Measurements from ENCODE around the gene PLA2G2F. TPM values are rescaled to one million over a fixed set of nuclear protein-coding genes. Genes with fewer than 3 reads are reported as not detected.
"Not testable (repeated sequence)": the region's sequence is repeated elsewhere in the genome, so short reads cannot be mapped to it uniquely, and the experiment has no call there.

PLA2G2F gene
- total RNA-seq, 4 donors from 2014 or later, result not detected

DNA sequence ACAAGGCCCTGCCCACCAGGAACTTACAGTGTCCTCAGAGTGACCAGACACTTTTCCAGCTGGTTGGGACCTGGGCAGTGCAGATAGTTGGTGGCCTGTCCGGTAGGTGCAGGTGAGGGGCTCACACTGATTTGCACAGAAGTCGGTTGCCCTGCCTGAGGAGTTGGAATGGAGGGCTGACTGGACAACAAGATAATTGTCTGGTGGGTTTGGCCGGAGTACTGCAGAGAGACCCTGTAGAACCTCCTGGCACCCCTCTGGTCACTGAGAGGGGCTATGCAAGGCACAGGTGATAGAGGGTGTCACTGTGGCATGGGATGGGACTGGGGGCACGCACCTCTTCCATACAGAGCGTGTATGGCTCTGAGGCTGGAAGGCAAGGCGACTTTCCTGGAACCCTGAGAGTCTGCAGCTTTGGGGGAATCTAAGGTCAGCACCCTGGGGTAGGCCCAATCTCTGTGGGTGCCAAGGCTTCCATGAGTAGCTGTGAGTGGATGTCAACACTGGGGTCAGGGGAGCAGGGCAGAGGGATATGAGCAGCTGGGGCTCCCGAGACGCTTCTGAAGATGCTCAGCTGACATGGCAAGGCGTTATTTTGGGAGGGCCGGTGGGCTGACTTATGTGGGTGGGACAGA lies 12.2 kb upstream of the PLA2G2F start:
- Histone ChIP-seq H3K27me3 (no peaks in the 10 kb centered on the region), H3K4me3 (no peak overlapping the region), H3K36me3 (no peaks in the 10 kb centered on the region), H3K4me1 (peaks cover 6 to 13% (median 11%) of the 10 kb centered on the region in 4 donors), H3K9me3 (peaks cover 0 to 5% (median 0%) of the 10 kb centered on the region in 4 donors), H3K27ac (replicated peaks in 1 of 4) (no peak overlapping the region)
- no peak for DNase-seq (ENCODE audit: extremely low spot score)
- no peak for TF ChIP-seq EP300 (IDR thresholded peaks at IDR 0.05)
- TF ChIP-seq POLR2A (IDR thresholded peaks at IDR 0.05; ENCODE audit: low read depth), result no peak
- TF ChIP-seq POLR2AphosphoS5 (IDR thresholded peaks at IDR 0.05), result no peak
- TF ChIP-seq, protein P1, sequence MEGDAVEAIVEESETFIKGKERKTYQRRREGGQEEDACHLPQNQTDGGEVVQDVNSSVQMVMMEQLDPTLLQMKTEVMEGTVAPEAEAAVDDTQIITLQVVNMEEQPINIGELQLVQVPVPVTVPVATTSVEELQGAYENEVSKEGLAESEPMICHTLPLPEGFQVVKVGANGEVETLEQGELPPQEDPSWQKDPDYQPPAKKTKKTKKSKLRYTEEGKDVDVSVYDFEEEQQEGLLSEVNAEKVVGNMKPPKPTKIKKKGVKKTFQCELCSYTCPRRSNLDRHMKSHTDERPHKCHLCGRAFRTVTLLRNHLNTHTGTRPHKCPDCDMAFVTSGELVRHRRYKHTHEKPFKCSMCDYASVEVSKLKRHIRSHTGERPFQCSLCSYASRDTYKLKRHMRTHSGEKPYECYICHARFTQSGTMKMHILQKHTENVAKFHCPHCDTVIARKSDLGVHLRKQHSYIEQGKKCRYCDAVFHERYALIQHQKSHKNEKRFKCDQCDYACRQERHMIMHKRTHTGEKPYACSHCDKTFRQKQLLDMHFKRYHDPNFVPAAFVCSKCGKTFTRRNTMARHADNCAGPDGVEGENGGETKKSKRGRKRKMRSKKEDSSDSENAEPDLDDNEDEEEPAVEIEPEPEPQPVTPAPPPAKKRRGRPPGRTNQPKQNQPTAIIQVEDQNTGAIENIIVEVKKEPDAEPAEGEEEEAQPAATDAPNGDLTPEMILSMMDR (IDR thresholded peaks at IDR 0.05), result no peak
- intact Hi-C loops (cut with DNase I), result no loop called here
- 81% methylated on average over 8 of the region's 10 CpGs for WGBS

DNA sequence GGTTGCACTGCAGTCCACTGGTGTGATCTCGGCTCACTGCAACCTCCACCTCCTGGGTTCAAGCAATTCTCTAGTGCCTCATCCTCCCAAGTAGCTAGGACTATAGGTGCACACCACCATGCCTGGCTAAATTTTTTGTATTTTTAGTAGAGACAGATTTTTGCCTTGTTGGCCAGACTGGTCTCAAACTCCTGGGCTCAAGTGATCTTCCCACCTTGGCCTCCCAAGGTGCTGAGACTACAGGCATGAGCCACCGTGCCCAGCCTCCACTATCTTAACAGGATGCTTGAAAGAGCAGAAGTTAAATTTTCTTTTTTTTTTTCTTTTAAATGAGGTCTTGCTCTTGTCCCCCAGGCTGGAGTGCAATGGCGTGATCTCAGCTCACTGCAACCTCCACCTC lies 8.6 kb upstream of the PLA2G2F start:
- H3K4me3 ChIP-seq; H3K27me3 ChIP-seq; H3K36me3 ChIP-seq; H3K9me3 ChIP-seq; intact Hi-C loops (cut with DNase I); H3K27ac ChIP-seq (replicated peaks in 1 of 4); DNase-seq (ENCODE audit: extremely low spot score); H3K4me1 ChIP-seq: not testable (repeated sequence)
- WGBS, result 93% methylated on average over 3 of the region's 3 CpGs

DNA sequence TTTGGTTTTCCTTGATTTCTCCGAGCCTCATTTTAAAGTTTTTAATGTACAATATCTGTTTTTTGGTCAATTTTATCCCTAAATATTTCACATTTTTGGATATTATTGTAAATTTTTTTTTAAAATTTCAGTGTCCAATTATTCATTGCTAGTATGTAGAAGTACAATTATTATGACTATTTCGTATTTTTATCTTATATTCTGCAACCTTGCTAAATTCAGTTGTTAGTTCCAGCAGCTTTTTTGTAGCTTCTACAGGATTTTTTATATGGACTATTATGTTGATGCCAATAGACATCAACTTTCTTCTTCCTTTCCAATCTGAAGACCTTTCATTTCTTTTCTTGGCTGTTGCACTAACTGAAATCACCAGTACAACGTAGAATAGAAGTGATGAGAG lies 4.1 kb upstream of the PLA2G2F start:
- H3K4me3 ChIP-seq, result no peak overlapping the region
- no peaks in the 10 kb centered on the region for H3K36me3 ChIP-seq
- H3K9me3 ChIP-seq, result peaks cover 0 to under 1% (median 0%) of the 10 kb centered on the region in 4 donors
- H3K27ac ChIP-seq (replicated peaks in 1 of 4), result no peak overlapping the region
- peaks cover 0 to 30% (median 0%) of the 10 kb centered on the region in 4 donors for H3K27me3 ChIP-seq
- TF ChIP-seq POLR2AphosphoS5 (IDR thresholded peaks at IDR 0.05), result no peak
- no peak for TF ChIP-seq EP300 (IDR thresholded peaks at IDR 0.05)
- no peak for DNase-seq (ENCODE audit: extremely low spot score)
- 91% methylated on average over 3 of the region's 3 CpGs for WGBS
- H3K4me1 ChIP-seq, result no peaks in the 10 kb centered on the region
- intact Hi-C loops (cut with DNase I), result no loop called here

DNA sequence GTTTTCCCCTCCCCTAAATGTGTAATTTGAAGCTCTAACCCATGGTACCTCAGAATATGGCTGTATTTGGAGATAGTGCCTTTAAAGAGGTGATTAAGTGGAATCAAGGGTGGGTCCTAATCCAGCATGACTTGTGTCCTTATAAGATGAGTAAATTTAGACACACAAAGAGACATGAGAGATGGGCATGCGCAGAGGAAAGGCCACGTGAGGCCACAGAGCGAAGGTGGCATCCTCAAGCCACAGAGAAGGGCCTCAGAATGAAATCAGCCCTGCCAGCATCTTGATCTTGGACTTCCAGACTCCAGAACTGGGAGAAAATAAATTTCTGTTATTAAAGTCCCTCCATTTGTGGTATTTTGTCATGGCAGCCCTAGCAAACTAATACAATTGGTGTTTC lies 2.9 kb upstream of the PLA2G2F start:
- intact Hi-C loops (cut with DNase I), result no loop called here
- H3K4me1 ChIP-seq, result no peaks in the 10 kb centered on the region
- 89% methylated on average over 3 of the region's 3 CpGs for WGBS
- peaks cover 0 to 42% (median 0%) of the 10 kb centered on the region in 4 donors for H3K27me3 ChIP-seq
- TF ChIP-seq POLR2A (IDR thresholded peaks at IDR 0.05; ENCODE audit: low read depth) (no peak), POLR2AphosphoS5 (IDR thresholded peaks at IDR 0.05) (no peak), EP300 (IDR thresholded peaks at IDR 0.05) (no peak)
- TF ChIP-seq, protein P1 (IDR thresholded peaks at IDR 0.05), result no peak
- no peak overlapping the region for H3K27ac ChIP-seq (replicated peaks in 1 of 4)
- no peaks in the 10 kb centered on the region for H3K36me3 ChIP-seq
- no peak overlapping the region for H3K4me3 ChIP-seq
- DNase-seq (ENCODE audit: extremely low spot score), result no peak
- no peaks in the 10 kb centered on the region for H3K9me3 ChIP-seq

DNA sequence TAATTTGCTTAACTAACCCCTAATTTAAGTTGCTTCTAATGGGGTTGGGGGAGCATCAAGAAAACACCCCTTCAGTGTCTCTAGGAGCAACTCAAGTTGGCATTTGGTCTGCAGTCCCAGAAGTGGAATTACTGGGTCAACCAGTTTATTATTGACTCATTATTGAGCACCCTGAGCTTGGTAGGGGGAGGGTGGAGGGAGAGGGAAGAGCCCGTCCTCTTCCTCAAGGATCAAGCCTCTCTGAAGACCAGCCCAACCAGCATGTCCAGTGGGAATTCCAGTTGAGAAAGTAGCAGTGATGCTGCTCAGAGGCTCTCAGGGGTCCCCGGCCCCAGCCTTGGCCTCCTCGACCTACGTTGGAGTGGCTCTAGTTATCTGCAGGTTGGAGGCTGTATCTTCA lies 2.1 kb upstream of the PLA2G2F start:
- H3K9me3 ChIP-seq, result no peaks in the 10 kb centered on the region
- intact Hi-C loops (cut with DNase I), result no loop called here
- no peaks in the 10 kb centered on the region for H3K36me3 ChIP-seq
- H3K27ac ChIP-seq (replicated peaks in 1 of 4), result no peak overlapping the region
- H3K4me1 ChIP-seq, result no peaks in the 10 kb centered on the region
- TF ChIP-seq POLR2A (IDR thresholded peaks at IDR 0.05; ENCODE audit: low read depth), result no peak
- TF ChIP-seq POLR2AphosphoS5 (IDR thresholded peaks at IDR 0.05), result no peak
- TF ChIP-seq, protein P1 (IDR thresholded peaks at IDR 0.05), result no peak
- no peak for TF ChIP-seq EP300 (IDR thresholded peaks at IDR 0.05)
- DNase-seq (ENCODE audit: extremely low spot score), result no peak
- H3K4me3 ChIP-seq, result no peak overlapping the region
- peaks cover 0 to 50% (median 0%) of the 10 kb centered on the region in 4 donors for H3K27me3 ChIP-seq
- WGBS, result 88% methylated on average over 2 of the region's 4 CpGs

DNA sequence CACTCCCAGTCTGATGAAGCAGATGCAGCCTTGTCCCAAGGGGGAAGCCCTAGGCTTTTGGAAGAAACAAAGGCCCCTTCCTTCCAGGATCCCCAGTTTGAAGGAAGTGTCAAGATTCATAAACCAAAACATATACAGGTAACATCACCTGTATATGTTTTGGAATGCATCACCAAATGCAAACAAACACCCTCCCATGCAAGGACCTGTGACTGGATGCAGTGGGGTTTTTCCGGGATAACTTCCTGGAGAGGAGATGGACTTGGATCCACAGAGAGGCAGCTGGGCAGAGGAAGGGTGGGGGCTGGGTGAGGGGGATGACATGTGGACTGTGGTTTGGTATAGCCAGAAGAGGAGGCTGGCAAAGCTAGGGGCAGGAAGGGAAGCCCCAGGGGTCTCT lies 1.5 kb upstream of the PLA2G2F start:
- H3K4me3 ChIP-seq, result no peak overlapping the region
- TF ChIP-seq, protein P1 (IDR thresholded peaks at IDR 0.05), result no peak
- no peak for TF ChIP-seq EP300 (IDR thresholded peaks at IDR 0.05)
- TF ChIP-seq POLR2A (IDR thresholded peaks at IDR 0.05; ENCODE audit: low read depth), result no peak
- TF ChIP-seq POLR2AphosphoS5 (IDR thresholded peaks at IDR 0.05), result no peak
- H3K27me3 ChIP-seq, result peaks cover 0 to 51% (median 0%) of the 10 kb centered on the region in 4 donors
- intact Hi-C loops (cut with DNase I), result no loop called here
- no peak for DNase-seq (ENCODE audit: extremely low spot score)
- H3K27ac ChIP-seq (replicated peaks in 1 of 4), result no peak overlapping the region
- no peaks in the 10 kb centered on the region for H3K36me3 ChIP-seq
- no peaks in the 10 kb centered on the region for H3K9me3 ChIP-seq
- no peaks in the 10 kb centered on the region for H3K4me1 ChIP-seq
- 90% methylated on average over 1 of the region's 1 CpG for WGBS
